ENCODE measurements around the gene HEG1. TPM values are rescaled to one million over a fixed set of nuclear protein-coding genes. Genes with fewer than 3 reads are reported as not detected.

The HEG1 gene
- total and polyA plus RNA-seq, 2 donors (not counting 3 experiments of a cell fraction or from before 2014, with no cell fraction given): 50.1 to 106 TPM

GRCh38 chr3:125022206-125022605 lies 33.6 kb downstream of the HEG1 start:
- Histone ChIP-seq H3K4me3 (replicated peaks in 1 of 3; ENCODE audit: insufficient read depth in 1 of 3, low read depth in 1 of 3, low read length in 3 of 3) (no peak overlapping the region), H2AFZ (ENCODE audit: low read depth, low read length) (no peak overlapping the region), H3K27me3 (ENCODE audit: control insufficient read depth in 2 of 2, insufficient read depth in 2 of 2, low read length in 2 of 2) (no peaks in the 10 kb centered on the region), H3K9ac (replicated peaks; ENCODE audit: extremely low read depth, insufficient read depth, low read length) (no peak overlapping the region), H4K20me1 (replicated peaks; ENCODE audit: control insufficient read depth, extremely low read depth, insufficient read depth, low read length) (no peaks in the 10 kb centered on the region), H3K79me2 (ENCODE audit: control insufficient read depth, insufficient read depth, low read length) (peaks cover 2% of the 10 kb centered on the region), H3K4me1 (ENCODE audit: control insufficient read depth, extremely low read depth, insufficient read depth, low read length) (peaks cover 37% of the 10 kb centered on the region), H3K4me2 (ENCODE audit: insufficient read depth, low read length) (peak overlapping the region; percentile 12), H3K9me3 (replicated peaks; ENCODE audit: control insufficient read depth, insufficient read depth, low read length) (no peaks in the 10 kb centered on the region), H3K9me1 (replicated peaks; ENCODE audit: control insufficient read depth, extremely low read depth, insufficient read depth, low read length) (no peaks in the 10 kb centered on the region), H3K27ac (ENCODE audit: insufficient read depth, low read depth, low read length) (no peak overlapping the region), H3K36me3 (ENCODE audit: control insufficient read depth in 2 of 2, extremely low read depth in 1 of 2, insufficient read depth in 2 of 2, low read length in 2 of 2) (peaks cover 10 to 19% of the 10 kb centered on the region in 2 experiments)
- no TSS peak for BruUV-seq (replicated peaks)
- intact Hi-C loops (cut with micrococcal nuclease): no loop called here
- CTCF ChIA-PET: interaction anchor here (0.5 to 2.2 kb wide), 4 partner anchors 11 to 143 kb away, joined by 3 to 6 read pairs (median 4); no protein-coding TSS in a partner anchor
- peak; percentile 21 for DNase-seq (ENCODE audit: low read depth, low spot score)
- dilution Hi-C loops (cut with MboI; ENCODE audit: extremely low pct_ligation_motif_present, low sequenced_read_pairs): no loop called here
- FAIRE-seq: no peak
- POLR2A ChIA-PET: no interaction called here
- no peak for TF ChIP-seq CTCF (IDR thresholded peaks at IDR 0.05; ENCODE audit: extremely low read depth in 1 of 2, insufficient read depth in 1 of 2, low read depth in 1 of 2, low read length in 2 of 2)
- TF ChIP-seq POLR2A (IDR thresholded peaks at IDR 0.05; ENCODE audit: low read depth, low read length): no peak
- no peak for TF ChIP-seq FOS (IDR thresholded peaks at IDR 0.05; ENCODE audit: borderline replicate concordance, insufficient read depth, low read length)
- no peak for TF ChIP-seq GATA2 (IDR thresholded peaks at IDR 0.05; ENCODE audit: insufficient read depth, insufficient read length, low read depth, low read length)
- no peak for TF ChIP-seq JUN (IDR thresholded peaks at IDR 0.05; ENCODE audit: borderline replicate concordance, insufficient read depth, insufficient read length, low read depth)
- TF ChIP-seq MAX (IDR thresholded peaks at IDR 0.05; ENCODE audit: insufficient read depth, insufficient read length): no peak
- TF ChIP-seq POLR2AphosphoS5 (IDR thresholded peaks at IDR 0.05; ENCODE audit: insufficient read depth, low read depth, low read length): no peak
- no peak for TF ChIP-seq EZH2 (IDR thresholded peaks at IDR 0.05; ENCODE audit: borderline replicate concordance, low read depth, low read length, severe bottlenecking)
